ENCODE data around the gene TMTC3.
"Not testable (repeated sequence)": the region's sequence is repeated elsewhere in the genome, so short reads cannot be mapped to it uniquely, and the experiment has no call there.

TMTC3 gene

GRCh38 chr12:88141774-88142609 lies at the start of gene TMTC3, which contains the start of gene CEP290:
Gene TMTC3 (plus strand): TSS chr12:88142307. CDS start chr12:88148316, 6,009 bp downstream.
Gene CEP290 (minus strand): TSS chr12:88142088. CDS start chr12:88141307, 781 bp downstream.
- peak; percentile 95 to 99 for DNase-seq

- DNase-seq: no peak
These were observed 49.3 kb upstream of the TMTC3 start for GRCh38 chr12:88092771-88093170.

- no peak for DNase-seq
These were observed 48.5 kb upstream of the TMTC3 start for GRCh38 chr12:88093573-88093972.

GRCh38 chr12:88108021-88108420 lies 34.1 kb upstream of the TMTC3 start:
- DNase-seq: no peak

GRCh38 chr12:88111074-88111652 lies 30.9 kb upstream of the TMTC3 start:
- DNase-seq: peak; percentile 0 to 41

- DNase-seq: no peak
These were observed 28.2 kb upstream of the TMTC3 start for GRCh38 chr12:88113871-88114270.

- no peak for DNase-seq
These were observed 19.4 kb upstream of the TMTC3 start for GRCh38 chr12:88122666-88123065.

- no peak for DNase-seq
These were observed 15.0 kb upstream of the TMTC3 start for GRCh38 chr12:88127099-88127498.

- no peak for DNase-seq
These were observed 14.3 kb upstream of the TMTC3 start for GRCh38 chr12:88127855-88128254.

- no peak for DNase-seq
These were observed 9.7 kb upstream of the TMTC3 start for GRCh38 chr12:88132392-88132791.

GRCh38 chr12:88133181-88133580 lies 8.9 kb upstream of the TMTC3 start:
- DNase-seq: not testable (repeated sequence)

- DNase-seq: not testable (repeated sequence)
These were observed 2.4 kb upstream of the TMTC3 start for GRCh38 chr12:88139711-88140110.

- DNase-seq: no peak
These were observed 708 bp upstream of the TMTC3 start for GRCh38 chr12:88141425-88141773.

- DNase-seq: no peak
These were observed 494 bp downstream of the TMTC3 start for GRCh38 chr12:88142610-88142991.

- no peak for DNase-seq
These were observed 1.9 kb downstream of the TMTC3 start for GRCh38 chr12:88144037-88144436.

- no peak for DNase-seq
These were observed 2.7 kb downstream of the TMTC3 start for GRCh38 chr12:88144546-88145468.

GRCh38 chr12:88145567-88146505 lies 3.7 kb downstream of the TMTC3 start:
- no peak for DNase-seq

GRCh38 chr12:88150063-88150462 lies 8.0 kb downstream of the TMTC3 start:
- DNase-seq: no peak

- DNase-seq: peak in 1 of 2 donors; percentile 17
These were observed 11.9 kb downstream of the TMTC3 start for GRCh38 chr12:88153959-88154358.

GRCh38 chr12:88156075-88156654 lies 14.1 kb downstream of the TMTC3 start:
- DNase-seq: no peak

- DNase-seq: no peak
These were observed 21.3 kb downstream of the TMTC3 start for GRCh38 chr12:88163371-88163770.

- no peak for DNase-seq
These were observed 24.1 kb downstream of the TMTC3 start for GRCh38 chr12:88166179-88166578.
